ENCODE data around the gene FAM168A.

FAM168A gene

DNA sequence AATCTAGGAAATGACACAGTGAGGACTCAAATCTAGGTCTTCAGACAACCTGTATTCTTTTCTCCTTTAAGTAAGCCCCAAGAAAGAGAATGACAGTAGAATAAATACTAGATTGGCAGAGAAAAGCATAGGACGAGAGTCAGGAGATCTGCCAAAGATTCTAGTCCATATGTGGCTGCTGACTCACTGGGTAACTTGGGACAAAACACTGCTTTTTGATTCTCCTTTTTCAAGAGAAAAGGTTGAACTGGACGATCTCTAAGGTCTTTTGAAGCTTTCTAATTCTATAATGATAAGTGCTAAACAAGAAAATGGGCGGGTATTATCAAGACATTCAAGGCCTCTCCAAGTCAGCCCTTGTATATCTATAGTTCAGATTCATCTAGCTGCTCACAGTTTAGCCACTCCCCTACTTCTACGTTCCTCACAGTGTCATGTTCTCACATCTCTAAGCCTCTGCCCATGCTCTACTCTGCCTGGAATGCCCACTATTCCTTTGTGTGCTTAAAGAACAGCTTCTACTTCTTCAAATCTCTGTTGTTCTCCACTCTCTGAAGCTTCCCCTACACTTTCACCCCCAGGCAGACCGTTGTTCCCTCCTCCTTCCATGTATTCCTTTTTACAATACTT lies 168.7 kb downstream of the FAM168A start:
- no peak for DNase-seq

DNA sequence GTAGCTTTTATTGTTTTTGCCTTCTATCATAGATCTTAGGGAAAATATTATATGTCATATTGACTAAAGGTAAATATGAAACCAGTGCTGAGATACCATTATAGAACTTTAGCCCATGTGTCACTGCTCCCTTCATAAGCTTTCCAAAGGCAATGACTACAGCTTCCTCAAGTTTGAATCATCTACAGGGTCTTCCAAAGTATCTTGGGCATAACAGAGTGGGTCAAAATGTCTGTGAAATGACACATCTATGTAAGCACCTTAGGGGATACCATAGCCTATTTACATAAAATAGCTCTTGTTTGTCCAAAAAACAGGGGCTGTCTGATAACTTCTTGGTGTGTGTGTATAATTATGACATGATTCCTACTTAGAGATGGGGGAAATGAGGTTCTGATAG lies 169.2 kb downstream of the FAM168A start:
- no peak for DNase-seq

DNA sequence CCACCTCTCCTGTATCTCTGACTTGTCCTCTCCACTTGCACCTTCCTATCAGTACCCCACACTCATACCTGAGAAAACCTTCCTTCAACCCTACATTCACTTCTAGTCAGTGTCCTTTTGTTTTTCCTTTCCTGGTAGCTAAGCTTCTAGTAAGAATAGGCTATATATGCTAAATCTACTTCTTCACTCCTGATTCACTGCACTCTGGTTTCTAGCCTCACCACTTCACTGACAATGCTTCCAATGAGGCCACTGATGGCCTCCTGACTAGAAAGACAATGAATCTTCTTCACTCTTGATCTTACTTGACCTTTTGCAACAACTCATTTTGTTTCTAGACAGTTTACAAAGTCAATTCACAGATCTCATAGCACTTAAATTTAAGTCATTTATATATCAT lies 169.7 kb downstream of the FAM168A start:
- no peak for DNase-seq

DNA sequence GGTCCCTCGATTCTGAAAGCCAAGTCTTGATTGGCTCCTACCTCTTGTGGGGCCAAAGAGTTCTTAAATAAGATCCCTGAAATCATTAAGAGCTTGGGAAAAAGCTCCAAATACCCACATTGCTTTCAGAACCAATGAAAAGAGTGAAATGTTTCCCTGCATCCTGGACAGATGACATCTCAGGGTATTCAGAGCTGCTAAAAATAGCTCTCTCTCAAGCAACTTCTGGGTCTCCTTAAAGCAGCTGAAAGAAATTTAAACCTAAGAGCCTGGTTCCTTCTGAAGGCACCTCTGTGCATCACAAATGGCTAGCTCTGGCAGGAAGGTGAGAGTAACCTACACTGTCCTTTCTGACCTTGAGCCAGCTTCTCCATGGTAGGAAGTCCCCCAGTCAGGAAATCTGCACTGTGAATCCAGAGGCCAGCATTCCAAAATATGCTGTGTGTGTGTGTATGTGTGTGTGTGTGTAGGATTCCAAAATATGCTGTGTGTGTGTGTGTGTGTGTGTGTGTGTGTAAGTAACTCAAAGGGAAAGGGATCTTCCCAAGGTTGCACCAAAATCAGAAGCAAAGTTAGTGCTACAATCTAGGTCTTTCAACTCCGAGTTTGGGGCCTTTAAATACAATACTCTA lies 171.6 kb downstream of the FAM168A start:
- DNase-seq, result peak in 1 of 51 donors; percentile 32

DNA sequence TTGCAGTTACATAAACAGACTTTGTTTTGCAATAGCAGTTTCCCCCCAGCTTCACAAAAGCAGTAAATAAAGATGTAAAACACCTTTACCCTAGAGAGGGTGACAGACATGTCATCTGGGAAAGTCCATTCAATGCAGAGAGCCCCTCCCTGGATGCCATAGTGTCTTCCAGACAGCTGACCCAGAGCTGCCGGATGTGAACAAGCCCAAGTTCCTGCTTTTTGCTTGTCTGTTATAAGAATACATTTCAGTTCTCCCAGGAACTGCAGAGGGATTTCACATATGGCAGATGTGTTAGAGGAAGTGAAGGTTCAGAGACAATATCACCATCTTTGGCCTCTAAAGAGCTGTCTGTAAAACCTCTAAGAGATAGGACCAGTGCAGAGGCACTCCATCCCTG lies 172.8 kb downstream of the FAM168A start:
- DNase-seq, result no peak

DNA sequence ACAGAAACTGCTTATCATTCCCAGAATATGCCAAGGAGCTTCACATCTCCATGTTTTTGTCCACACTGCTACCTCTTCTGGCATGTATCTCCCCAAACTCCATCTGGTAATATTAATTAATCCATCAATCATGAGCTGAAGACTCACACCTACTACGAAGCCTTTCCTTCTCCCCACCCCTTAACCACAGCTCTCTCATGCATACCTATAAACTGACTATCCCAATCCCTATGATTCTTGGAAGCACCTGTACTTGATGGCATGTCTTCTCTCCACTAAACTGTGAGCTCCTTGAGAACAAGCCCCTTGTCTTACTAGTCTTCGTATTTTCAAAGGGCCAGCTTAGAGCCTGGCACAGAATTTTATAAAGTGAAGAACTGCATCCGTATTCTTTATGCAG lies 174.4 kb downstream of the FAM168A start:
- no peak for DNase-seq

DNA sequence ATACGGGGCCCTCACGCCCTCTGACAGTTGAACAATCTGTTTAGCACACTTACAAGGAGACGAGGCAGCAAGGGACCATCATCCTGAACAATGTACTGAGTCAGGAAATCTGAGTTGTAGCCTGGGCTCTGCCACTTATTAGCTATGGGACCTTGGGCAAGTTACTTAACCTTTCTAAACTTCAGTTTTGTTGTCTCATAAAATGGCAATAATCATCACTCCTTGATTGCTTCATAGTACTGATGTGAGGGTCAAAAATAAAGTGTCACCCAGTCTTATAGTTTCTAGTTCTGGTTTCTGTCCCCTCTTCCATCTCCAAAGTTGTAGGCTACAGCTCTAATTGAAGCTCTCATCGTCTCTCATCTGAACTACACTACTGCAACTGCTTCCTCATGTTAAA lies 175.0 kb downstream of the FAM168A start:
- DNase-seq, result no peak

DNA sequence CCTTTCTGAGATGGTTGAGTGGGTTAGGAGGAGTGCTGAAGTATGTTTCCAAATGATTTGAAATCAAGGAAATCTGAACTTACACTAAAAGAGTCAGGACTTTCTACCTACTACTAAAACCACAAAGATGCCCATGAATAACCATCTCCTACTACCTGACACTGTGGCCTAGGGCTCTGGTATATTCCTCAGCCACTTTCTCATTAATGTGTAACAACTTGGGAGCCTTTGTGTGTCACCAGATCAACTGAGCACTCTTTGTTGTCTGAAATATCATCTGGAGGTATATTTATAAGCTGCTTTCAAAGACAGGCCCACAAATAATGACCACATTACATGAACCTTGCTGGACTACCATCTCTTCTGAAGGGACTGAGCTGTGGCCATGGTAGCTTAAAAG lies 177.8 kb downstream of the FAM168A start:
- DNase-seq, result no peak

DNA sequence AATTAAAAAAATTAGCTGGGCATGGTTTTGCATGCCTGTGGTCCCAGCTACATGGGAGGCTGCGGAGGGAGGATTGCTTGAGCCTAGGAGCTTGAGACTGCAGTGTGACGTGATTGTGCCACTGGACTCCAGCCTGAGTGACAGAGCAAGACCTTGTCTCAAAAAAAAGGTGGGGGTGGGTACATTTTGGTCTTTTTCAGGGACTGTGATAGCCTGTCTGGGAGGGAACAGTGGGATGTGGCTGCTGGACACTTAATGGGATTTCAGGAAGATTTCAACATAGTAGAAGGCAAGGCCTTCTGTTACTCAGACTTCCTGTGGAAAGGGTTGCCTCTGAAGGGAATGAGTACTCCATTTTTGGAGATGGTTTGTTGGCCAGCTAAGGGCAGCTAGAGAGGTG lies 181.1 kb downstream of the FAM168A start:
- DNase-seq, result no peak

DNA sequence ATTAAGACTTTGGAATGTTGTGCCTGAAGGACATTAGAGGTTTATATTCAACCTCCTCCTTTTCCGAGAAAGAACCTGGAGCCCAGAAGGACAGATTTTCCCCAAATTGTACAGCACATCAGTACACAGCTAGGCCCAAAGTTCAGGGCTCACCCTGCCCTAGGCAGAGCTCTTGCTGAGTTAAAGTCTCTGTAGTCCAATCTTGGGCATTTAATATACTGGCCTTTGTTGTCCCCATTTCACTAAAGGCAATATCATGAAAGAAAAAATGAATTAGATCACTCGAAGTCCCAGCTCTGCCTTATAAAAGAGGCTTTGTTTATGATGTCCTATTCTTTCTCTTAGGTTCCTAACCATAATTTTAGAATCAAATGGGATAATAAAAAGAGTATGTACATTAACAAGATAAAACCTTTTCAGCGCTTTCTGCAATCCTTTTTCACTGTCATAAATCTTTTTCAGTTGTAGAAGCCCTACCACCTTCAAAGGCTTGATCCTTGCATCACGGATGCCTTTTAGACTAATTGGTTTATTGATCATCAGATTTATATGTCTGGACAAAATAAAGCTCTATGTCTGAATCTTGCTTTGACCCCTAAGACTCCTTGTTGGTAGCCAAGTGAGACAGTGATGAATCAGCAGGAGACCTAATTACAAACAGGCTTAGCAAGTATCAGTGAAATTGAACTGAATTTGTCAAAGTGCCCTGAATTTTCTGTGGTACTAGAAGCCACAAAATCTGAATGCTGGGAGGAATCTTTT lies 181.9 kb downstream of the FAM168A start:
- DNase-seq, result no peak

DNA sequence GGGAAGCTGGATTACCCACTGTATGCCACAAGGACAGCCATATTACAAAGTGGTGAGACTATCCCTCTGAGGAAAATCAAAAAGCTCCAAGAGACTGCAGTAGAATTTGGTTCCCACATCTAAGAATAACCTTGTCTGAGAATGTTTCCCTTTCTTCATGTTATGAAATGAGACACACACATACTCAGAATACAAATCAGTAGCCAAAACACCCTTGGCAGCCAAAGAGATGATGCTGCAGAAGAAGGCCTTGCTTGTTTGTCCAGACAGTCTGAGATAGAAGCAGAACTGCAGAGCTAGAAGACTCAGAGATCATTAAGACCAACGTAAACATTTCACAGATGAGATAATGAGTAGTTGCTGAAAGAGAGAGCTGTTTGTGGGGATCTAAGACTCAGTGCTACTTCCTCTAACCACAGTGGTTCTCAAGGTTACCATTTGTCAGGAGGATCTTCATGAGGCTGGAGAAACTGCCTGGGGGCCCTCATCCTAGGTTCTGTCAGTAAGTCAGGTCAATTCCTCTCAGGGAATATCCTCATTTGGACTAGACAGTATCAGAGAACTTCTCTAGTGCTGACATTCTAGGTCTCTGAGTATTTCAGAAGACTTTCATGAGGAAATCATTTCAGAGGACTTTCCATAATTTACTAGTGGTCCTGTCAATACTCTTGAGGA lies 182.8 kb downstream of the FAM168A start:
- peak in 4 of 51 donors; percentile 17 to 39 (median 20) for DNase-seq

DNA sequence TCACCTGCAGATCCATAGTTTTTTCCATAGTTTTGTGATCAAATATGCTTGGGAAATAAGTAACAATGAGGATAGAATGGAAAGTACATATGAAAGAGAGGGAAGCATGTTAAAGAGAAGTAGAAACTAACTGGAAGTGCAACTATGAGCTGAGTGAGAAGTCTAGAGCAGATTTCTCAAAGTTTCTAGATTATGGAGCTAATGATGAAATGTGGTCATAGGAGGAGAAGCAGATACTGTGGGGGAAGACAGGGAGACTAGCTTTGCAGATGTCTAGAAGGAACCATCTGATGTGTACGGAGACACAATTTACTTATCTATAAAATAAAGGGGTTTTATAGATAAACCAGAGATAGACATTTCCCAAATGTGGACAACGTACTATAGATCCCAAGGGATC lies 184.7 kb downstream of the FAM168A start:
- no peak for DNase-seq

DNA sequence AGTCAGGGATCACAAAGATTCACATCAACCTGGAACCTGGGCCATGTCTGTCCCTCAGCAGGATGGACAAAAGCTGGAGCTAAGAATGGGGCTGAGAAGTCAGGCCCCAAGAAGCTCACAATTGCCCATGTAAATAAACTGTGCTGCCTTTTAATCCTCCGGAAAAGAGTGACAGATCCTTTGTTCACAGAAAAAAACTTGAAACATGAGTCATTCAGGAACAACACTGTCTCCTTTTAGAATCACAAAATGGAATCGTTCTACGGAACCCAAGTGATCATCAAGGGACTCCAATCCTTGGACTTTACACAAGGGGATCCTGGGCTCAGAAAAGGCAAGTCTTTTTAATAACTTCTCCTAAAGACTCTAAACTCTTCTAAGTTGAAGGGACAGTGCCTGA lies 185.6 kb downstream of the FAM168A start:
- DNase-seq, result no peak

DNA sequence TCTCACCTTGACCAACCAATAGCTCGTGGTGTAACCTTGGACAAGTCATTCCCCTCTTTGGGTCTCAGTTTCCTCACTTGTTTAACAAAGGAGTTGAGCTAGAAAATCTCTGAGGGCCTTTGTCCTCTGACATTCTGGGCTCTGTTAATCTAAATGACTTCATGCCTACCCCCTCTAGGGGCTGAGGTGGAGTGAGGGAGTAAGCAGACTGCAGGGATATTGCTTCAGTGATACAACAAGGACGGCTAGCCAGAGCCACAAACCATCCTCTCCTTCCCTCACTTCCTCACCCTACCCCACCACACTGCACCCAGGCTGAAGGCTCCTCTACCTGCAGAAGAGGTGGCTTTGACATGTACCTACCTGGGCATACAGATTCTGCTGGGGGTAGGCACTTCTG lies 186.9 kb downstream of the FAM168A start:
- DNase-seq, result no peak

DNA sequence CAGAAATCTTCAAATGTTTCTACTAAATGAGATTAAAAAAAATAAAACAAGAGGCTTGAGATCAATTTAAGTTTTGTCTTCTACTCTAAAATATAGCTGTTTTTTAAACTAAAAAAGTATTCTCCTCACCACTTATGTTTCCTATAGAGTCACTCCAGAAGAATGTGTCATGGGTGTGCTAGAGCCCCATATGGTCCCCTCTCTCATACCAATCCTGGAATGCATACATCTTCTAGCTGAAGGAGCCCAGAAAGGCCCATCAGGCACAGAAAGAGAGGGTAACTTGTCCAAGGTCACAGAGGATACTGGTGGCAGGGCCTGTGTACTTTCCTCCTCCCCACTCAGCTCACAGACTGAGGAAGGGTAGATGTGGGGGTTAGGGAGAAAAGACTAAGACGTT lies 187.3 kb downstream of the FAM168A start:
- DNase-seq, result no peak

DNA sequence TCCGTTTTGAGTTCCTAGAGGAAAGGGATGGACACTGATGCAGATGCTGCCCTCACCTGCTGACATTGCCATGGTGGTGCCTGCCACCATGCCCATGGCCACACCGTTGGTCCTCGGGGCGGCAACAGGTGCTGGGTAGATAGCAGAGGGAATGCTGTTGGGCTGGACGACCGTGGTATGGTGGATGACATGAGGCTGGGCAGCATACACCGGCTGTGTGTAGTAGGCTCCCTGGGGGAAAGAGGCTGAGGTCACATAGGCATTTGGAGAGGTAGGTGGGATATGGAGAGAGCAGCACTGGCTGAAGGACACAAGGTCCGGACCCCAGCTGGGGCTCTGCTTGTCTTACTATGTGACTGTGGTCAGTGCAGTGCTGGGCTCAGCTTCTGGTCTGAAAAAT lies 188.5 kb downstream of the FAM168A start:
- DNase-seq, result no peak

DNA sequence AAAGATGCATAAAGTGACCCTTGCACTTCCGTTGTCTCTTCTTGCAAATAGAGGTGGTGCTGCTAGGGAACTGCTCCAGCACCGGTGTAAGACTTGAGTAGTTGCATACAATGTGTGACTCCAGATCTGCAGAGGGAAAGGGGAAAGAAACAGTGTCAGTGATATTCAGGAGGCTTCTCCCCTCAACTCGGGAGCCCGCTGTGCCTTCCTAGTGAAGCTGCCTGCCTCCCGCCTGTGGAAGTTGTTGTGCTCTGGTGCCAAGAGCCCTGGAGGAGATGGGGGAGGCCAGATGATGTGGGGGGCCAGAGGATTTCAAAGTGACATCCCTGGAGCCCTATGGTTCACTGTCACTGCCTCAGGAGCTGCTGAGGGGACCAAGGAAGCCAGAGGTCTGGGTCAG lies 191.3 kb downstream of the FAM168A start:
- DNase-seq, result no peak

DNA sequence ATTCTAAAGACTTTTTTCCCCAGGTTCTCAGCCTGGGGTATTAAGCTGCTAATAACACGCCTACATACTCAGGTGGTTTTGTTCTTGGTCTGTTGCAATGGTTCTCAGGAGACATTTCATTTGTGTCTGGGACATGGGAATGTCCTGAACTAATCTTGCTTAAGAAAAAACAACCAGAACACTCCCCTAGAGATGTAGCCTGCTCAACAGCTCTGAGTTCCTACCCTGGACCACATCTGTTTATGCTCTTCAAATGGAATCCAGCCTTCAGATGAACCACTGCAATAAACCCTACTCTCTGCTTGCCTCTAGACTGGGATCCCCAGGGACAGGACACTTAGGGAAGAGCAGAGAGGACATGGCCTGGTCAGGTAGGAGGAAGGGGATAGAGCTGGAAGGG lies 191.8 kb downstream of the FAM168A start:
- DNase-seq, result no peak

DNA sequence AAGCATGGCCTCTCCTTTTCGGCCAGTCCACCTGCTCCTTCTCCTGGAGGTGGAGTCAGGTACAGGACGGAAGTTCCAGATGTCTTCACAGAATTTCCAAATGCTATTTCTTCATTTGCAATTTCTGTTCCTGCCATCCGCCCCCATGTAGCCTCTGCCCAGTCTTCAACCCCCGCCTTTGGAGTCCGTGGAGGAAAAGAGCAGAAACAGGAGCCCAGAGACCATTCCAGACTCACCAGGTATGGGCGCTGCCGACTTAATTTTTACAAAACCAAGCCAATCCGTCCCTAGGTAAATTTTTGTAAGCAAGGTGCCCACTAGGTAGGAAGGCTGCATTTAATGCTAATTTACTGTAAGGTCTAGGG lies 192.8 kb downstream of the FAM168A start:
- DNase-seq, result no peak

DNA sequence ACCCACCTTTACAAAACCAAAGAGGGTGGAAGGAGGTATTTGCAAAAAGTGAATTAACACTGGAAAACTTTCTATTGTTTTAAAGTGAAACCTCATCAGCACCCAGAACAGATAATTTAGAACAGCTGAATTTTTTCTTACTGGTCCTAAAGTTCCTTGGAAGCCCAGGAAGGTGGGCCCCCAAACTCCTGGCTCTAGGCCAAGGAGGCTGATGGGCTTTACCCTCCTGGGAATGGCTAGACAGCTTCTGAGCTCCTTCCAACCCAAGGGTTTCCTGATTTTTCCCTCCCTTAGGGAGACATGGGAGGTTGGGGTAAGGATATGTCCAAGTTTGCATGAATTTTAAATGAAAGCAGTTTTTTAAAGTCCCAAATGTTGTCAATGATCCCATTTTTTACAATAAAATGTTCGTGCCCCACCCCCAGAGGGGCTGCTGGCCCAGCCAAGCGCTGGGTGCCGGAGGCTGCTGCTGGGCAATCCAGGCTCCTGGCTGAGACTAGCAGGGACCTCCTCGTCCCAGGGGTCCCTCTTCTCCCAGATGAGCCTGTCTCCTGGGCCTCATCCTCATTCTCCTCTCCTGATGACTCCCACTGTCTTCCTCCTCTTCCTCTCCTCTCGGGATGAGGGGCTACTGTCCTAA lies 193.3 kb downstream of the FAM168A start:
- DNase-seq, result no peak

DNA sequence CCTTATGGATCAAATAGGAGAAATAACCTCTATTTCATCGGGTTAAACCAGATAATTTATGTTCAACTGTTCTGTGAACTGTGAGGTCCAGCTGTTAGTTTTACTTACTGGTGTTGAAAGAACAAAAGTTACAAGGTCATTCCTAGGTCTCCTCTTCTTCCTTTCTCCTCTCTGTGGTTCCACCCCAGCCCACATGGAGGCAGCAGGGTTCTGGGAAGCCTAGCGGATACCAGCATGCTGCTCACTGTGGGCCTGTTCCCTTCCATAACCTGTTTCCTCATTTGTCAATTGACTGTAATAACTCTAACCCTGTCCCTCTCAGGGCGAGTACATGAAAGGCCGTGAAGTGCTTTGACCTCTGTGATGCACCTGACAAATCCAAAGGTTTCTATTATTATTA lies 193.9 kb downstream of the FAM168A start:
- peak in 33 of 51 donors; percentile 13 to 76 (median 61) for DNase-seq

DNA sequence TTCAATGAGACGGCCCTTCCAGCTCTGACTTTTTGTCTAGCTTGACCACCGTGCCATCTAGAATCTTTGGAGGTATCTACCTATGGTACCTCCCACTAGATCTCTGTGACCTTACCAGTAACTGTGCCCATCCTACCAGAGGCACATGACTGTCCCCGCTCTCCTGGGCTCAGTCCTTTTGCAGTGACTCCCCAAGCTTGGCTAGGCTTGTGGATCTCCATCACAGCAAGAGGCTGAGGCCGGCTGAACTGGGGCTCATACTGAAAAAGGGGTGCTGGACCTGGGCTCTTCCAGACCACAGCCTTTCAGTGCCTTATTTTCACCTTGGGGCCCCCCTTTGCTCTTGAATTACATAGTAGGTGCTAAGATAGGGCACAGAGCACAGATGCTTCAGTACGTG lies 194.4 kb downstream of the FAM168A start:
- no peak for DNase-seq

Data from hypothalamus (tissue), 51 donors.